ENCODE data around the gene CFLAR.

Gene CFLAR

DNA sequence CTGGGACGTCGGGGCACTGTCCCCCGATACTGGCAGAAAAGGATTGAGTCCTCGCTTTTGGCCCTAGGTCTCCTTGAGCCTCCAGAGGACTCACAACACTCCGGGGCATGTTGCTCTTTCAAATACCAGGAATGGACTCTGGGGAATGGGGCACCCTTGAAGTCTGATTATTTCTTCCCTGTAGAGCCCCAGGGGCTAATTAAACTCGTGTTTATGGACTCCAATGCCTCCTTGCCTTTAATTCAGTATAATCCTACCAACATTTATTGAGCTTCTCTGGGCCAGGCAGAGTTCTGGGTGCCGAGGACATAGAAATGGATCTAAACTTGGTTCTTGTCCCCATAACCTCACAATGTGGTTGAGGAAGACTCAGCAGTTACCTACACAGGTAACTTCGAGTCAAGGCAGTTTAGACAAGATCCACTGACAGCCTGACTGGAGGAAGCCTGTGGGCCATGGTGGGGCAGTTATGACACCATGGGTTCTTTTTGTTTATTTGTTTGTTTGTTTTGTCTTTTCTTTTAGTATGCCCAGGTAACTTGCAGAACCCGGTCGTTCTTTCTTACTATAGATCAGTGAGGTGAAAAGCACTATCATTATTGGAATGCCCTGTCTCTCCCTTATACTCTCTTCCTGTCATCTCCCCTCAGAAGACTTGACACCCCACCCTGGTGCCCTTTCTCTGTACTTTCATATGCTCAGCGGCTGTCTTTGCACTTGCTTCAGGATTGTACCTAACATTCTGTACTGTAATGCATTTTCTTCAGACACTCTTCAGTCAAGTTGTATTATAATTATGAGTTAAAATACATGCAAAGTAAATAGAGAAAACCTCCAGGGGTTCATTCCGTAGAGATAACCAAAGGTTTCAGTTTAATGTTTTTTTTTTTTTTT is 3.2 kb downstream of the CFLAR start:
- peak in 1 of 2 donors; percentile 15 for DNase-seq

GRCh38 chr2:201122276-201122675 is 6.3 kb downstream of the CFLAR start:
- no peak for DNase-seq

- DNase-seq = no peak
Observed at GRCh38 chr2:201126308-201127151, 10.6 kb downstream of the CFLAR start.

GRCh38 chr2:201127152-201127511 is 11.2 kb downstream of the CFLAR start:
- DNase-seq = no peak

DNA sequence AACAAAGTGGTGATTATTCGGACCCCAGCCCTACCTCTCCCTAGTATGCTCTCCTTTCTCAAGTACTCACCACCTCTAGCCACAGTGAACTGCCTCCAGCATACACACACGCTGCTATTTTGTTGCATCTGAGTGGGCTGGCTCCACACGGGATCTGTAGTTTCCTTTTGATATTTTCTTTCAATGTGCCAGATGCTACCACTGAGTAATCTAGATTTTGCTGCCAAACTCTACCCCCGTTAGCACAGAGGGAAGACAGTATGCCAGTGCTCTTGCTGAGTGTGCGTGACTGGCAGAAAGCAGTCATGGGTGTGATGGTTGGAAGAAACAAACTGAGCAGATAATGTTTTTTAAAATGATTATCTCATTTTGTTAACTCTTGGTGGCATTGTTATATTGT is 11.6 kb downstream of the CFLAR start:
- peak in 1 of 2 donors; percentile 73 for DNase-seq

GRCh38 chr2:201128033-201128432 is 12.1 kb downstream of the CFLAR start:
- DNase-seq = no peak

DNA sequence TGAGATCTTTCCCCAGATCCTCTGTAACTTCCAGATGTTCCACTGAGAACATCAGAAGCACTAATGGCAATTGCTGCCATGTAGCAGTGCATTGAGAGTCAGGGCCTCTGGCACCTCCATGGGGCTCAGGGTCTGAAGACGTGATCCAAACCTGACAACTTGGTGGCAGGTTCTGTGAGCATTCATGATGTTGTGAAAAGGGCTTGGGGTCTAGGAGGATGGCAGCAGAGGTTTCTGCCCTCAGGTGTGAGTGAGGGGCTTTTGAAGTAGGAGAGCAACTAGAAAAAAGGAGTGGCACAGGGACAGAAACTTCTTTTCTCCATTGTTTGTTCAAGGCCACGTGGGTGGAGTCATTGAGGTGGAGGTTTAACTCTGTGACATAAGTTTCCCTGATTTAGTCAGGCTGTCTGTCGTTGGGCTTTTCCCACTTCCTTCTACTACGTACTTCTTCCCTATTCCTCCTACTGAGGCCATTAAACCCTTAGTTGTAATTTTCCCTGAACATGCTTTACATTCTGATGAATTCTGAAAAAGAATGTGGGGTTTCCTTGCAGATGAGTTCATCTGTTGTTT is 13.1 kb downstream of the CFLAR start:
- DNase-seq = no peak

GRCh38 chr2:201130524-201131186 is 14.7 kb downstream of the CFLAR start:
- DNase-seq = peak in 1 of 2 donors; percentile 71

DNA sequence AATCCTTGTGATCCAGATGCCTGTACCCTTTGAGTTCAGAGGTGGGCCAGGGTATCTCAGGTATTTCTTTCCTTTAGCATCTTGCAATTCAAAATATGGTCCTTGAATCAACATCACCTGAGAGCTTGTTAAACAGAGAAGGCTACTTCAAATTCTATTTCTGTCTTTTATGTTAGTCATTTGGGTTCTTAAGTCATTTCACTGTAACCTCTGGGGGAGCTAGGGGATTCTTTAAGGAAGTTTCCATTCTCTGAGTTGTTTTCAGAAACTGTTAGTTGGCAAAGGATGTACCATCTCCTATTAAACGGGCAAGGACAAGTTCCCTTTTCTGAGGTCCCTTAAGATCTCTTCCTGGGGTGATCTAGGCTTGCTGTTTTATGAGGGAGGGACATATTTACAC is 16.6 kb downstream of the CFLAR start:
- peak in 1 of 2 donors; percentile 86 for DNase-seq

- no peak for DNase-seq
Observed at GRCh38 chr2:201135386-201135785, 19.4 kb downstream of the CFLAR start.

GRCh38 chr2:201136889-201137321 is 20.9 kb downstream of the CFLAR start:
- DNase-seq = no peak

DNA sequence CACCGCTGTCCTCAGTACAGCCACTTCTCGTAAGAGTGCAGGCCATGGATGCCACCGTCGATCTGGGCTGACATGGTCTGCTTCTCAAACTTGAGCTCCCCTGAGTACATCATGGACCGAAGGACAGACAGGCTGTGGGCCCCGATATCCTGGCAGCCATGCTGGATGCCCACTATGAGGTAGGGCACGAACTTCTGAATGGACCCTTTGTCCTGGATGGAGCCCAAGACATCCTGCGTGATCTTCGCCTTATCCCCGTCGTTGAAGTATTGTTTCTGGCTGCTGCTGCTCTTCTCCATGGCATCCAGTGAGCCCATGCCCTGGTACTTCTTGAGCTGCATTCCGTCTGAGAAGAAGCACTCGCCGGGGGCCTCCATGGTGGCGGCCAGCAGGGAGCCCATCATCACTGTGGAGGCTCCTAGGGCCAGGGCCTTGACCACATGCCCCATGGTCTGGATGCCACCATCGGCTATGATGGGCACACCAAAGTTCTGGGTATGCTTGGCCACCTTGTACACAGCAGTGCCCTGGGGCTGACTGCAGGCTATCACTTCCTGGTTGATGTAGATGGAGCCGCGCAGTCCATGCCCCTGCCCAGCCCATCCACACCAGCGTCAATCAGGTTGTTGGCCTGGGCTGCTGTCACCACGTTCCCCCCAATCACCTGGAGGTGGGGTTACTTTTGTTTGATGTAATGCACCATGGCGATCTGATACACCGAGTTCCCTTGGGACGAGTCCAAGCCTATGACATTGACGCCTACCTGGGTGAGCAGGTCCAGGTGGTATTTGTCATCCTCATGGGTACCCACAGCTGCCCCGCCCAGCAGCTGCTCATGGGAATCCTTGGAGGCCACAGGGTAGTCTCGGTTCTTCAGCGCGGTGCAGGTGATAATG is 21.8 kb downstream of the CFLAR start:
- no peak for DNase-seq

DNA sequence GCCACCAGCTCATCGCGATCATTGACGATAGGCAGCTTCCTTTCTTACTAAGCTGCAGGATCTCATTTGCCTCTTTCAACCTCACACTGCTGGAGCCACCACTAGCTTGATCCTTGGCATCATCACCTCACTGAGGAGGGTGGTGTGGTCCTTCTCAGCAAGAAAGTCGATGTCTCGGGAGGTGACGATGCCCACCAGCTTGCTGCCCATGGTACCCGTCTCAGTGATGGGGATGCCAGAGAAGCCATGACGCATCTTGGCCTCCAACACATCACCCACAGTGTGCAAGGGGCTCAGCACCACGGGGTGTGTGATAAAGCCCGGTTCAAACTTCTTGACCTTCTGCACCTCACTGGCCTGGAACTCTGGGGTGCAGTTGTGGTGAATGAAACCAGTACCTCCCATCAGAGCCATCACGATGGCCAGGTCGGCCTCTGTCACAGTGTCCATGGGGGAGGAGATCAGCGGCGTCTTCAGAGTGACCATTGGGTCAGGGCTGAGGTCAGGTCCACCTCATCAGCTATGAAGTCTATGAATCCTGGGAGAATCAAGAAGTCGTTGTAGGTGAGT is 22.5 kb downstream of the CFLAR start:
- DNase-seq = no peak

DNA sequence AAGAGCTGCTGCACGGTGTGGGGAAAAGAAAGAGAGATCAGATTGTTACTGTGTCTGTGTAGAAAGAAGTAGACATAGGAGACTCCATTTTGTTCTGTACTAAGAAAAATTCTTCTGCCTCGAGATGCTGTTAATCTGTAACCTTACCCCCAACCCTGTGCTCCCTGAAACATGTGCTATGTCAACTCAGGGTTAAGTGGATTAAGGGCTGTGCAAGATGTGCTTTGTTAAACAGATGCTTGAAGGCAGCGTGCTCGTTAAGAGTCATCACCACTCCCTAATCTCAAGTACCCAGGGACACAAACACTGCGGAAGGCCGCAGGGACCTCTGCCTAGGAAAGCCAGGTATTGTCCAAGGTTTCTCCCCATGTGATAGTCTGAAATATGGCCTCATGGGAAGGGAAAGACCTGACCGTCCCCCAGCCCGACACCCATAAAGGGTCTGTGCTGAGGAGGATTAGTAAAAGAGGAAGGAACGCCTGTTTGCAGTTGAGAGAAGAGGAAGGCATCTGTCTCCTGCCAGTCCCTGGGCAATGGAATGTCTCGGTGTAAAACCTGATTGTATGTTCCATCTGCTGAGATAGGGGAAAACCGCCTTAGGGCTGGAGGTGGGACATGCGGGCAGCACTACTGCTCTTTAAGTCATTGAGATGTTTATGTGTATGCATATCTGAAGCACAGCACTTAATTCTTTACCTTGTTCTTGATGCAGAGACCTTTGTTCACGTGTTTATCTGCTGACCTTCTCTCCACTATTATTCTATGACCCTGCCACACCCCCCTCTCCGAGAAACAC is 23.2 kb downstream of the CFLAR start:
- DNase-seq = peak in 1 of 2 donors; percentile 33

- no peak for DNase-seq
Observed at GRCh38 chr2:201139836-201140604, 24.1 kb downstream of the CFLAR start.

DNA sequence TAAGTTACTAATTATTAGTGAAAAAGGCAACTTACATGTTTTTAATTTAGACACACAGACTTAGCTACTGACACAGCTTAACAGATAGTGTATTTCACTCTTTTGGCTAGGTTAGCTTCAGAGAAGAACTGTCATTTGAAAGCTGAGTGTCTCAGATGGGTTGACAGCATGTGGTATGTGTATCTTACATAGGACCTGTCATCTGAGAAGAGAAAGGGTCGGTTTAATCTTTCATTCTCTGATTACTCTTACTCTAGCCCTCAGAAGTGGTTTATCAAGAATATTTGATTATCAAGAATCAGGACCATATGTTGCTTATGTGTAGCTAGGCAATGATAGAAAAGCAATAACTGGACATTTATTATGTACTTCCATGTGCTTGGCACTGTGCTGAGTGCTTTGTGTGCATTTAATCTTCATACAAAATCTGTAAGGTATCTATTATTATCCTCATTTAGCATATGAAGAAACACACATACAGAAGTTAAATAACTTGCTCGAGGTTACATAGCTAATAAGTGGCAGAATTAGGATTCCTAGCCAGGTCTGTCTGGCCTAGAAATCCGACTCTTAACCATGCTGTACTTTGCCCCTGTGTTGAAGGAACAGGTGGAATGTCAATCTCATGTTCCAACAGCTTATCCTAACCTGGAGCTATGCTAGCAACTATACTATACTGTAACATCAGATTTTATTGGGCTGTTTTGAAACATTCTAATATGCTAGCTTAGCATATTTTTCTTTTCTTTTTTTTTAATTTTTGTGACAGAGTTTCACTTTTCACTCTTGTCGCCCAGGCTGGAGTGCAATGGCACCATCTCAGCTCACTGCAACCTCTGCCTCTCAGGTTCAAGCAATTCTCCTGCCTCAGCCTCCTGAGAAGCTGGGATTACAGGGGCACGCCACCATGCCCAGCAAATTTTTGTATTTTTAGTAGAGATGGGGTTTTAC is 28.4 kb downstream of the CFLAR start:
- no peak for DNase-seq

DNA sequence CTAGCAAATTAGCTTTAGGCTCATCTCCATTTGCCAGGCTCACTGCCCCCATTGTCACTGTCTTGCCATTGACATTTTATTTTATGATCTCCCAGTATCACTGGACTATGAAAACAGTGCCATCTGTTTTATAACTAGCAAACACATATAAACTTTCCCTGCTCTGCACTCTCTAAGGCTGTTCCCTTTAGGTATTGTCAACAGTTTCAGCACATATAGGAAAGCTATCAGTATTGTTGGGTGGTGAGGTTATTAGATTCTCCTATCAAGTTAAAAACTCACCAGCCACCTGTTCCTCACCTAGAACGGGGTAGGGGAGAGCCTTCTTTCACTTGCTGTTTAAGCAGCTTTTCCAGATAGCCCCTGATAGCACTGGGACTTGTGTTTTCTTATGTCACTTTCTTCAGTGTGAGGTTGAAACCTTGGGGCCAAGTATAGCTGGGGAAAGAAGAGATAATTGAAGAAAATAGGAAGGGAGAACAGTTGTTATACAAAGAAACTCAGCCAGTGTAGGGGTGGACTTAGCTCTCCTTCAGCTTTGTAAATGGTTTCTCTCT is 32.5 kb downstream of the CFLAR start:
- DNase-seq = no peak
